Lung (tissue), 12 donors: Measurements from ENCODE around the gene ZNF606. TPM values are rescaled to one million over a fixed set of nuclear protein-coding genes. Genes with fewer than 3 reads are reported as not detected.
A peak's percentile ranks its signal among the peaks of the same experiment; 100 is the strongest.

Experiments
- ATAC-seq: fragments of 200-7000 bp; cut with Tn5 transposase; one replicate; pipeline ENCODE4 v1.9.1; 2020; ENCODE audit warnings: moderate number of reproducible peaks; ENCODE audit not compliant: insufficient read depth, low FRiP score
- DNase-seq, 3 donors: peaks; one replicate each; pipeline ENCODE4 v3.0.0-alpha.2; 2013 to 2017
- H3K27ac ChIP-seq, 2 donors: one replicate each; pipeline ENCODE4 v1.5.1; 2013; ENCODE audit warnings: mild to moderate bottlenecking in 2 of 2, moderate library complexity in 2 of 2, control low read depth in 1 of 2, inconsistent platforms in 1 of 2, low read depth in 1 of 2, low read length in 1 of 2
- H3K27me3 ChIP-seq, 3 donors: one replicate each; pipeline ENCODE4 v1.5.1; 2013; ENCODE audit warnings: low read length in 2 of 3; ENCODE audit not compliant: control insufficient read depth in 3 of 3, insufficient read depth in 3 of 3
- H3K36me3 ChIP-seq, 4 donors: one replicate each; pipeline ENCODE4 v1.5.1; 2013; ENCODE audit warnings: low read length in 4 of 4, mild to moderate bottlenecking in 1 of 4, moderate library complexity in 1 of 4; ENCODE audit not compliant: control insufficient read depth in 4 of 4, insufficient read depth in 4 of 4
- H3K4me1 ChIP-seq, 5 donors: one replicate each; pipeline ENCODE4 v1.5.1; 2013; ENCODE audit warnings: low read length in 5 of 5, mild to moderate bottlenecking in 2 of 5, moderate library complexity in 1 of 5; ENCODE audit not compliant: control insufficient read depth in 5 of 5, insufficient read depth in 5 of 5
- H3K4me3 ChIP-seq: one replicate; pipeline ENCODE4 v1.5.1; 2013; ENCODE audit warnings: mild to moderate bottlenecking, control low read depth, moderate library complexity
- H3K9ac ChIP-seq, 2 donors: one replicate each; pipeline ENCODE4 v1.5.1; 2013; ENCODE audit warnings: low read length in 2 of 2, control low read depth in 1 of 2; ENCODE audit not compliant: insufficient read depth in 1 of 2
- H3K9me3 ChIP-seq, 4 donors: one replicate each; pipeline ENCODE4 v1.5.1; 2013; ENCODE audit warnings: low read length in 3 of 4, mild to moderate bottlenecking in 1 of 4, moderate library complexity in 1 of 4; ENCODE audit not compliant: control insufficient read depth in 4 of 4, insufficient read depth in 3 of 4
- CTCF ChIP-seq: IDR thresholded peaks from 2 replicates; pipeline ENCODE4 v1.5.1; 2012; ENCODE audit warnings: mild to moderate bottlenecking; ENCODE audit errors: control extremely low read depth, extremely low read depth
- WGBS, 2 donors: extraction: QIAGEN DNeasy Blood & Tissue Kit; methylation state at CpG; one replicate each; pipeline ENCODE4 v1.1.7; 2013; 5-methylcytosine and 5-hydroxymethylcytosine counted together
- polyA plus RNA-seq, 2 donors: library from polyadenylated mRNA; stranded (reverse); fragments of 200-250 nt; gene quantifications; one replicate each; pipeline ENCODE4 v1.2.1, GENCODE V29; 2013
- total RNA-seq, 2 donors: library from RNA; depleted of rRNA in 1 of 2; stranded (reverse); fragments of >200 nt in 1 of 2; gene quantifications; one replicate each; pipeline ENCODE4 v1.2.1, GENCODE V29; 2014 to 2021
- donor health status: control.
- donor health status: control.
- donor health status: Bipolar disorder and iron deficiency.
- donor health status: healthy.
- donor health status: DM: yes; HTN: yes; CAD: no.

Gene ZNF606
- total and polyA plus RNA-seq, 4 donors, result 6.0 to 37.9 (median 11.7) TPM

GRCh38 chr19:57934820-57935665, 67.6 kb downstream of the ZNF606 start, which contains the start of gene ZNF418:
TSS of gene ZNF418 (minus strand) at chr19:57935402. CDS start at chr19:57933822, 1,580 bp downstream.
- Histone ChIP-seq H3K36me3 (peaks cover 3 to 43% (median 20%) of the 10 kb centered on the region in 4 donors), H3K27me3 (no peaks in the 10 kb centered on the region), H3K4me1 (peaks cover 0 to 5% (median 3%) of the 10 kb centered on the region in 5 donors), H3K9me3 (peaks cover 0 to 54% (median 33%) of the 10 kb centered on the region in 4 donors), H3K9ac (peak within 1 kb of the TSS; percentile 57 to 83), H3K27ac (peak within 1 kb of the TSS; percentile 48 to 67), H3K4me3 (peak within 1 kb of the TSS; percentile 81)
- no peak for TF ChIP-seq CTCF
- peak; percentile 90 for ATAC-seq
- peak; percentile 83 to 95 (median 93) for DNase-seq
- 4 to 5% methylated on average over 54 of the region's 54 CpGs for WGBS, 2 donors

- Histone ChIP-seq H3K36me3 (peaks cover 12 to 84% (median 52%) of the 10 kb centered on the region in 4 donors), H3K9me3 (peaks cover 0 to 76% (median 52%) of the 10 kb centered on the region in 4 donors)
- ATAC-seq, result no peak
Measured at GRCh38 chr19:57927587-57927986, 75.0 kb downstream of the ZNF606 start.

More at GRCh38 chr19:57927587-57927986, 75.0 kb downstream of the ZNF606 start:
- no peak for TF ChIP-seq CTCF
- Histone ChIP-seq H3K4me1 (no peaks in the 10 kb centered on the region), H3K4me3 (no peak overlapping the region), H3K9ac (no peak overlapping the region), H3K27ac (no peak overlapping the region), H3K27me3 (no peaks in the 10 kb centered on the region)
- no peak for DNase-seq
- WGBS, 2 donors, result 98 to 99% methylated on average over 4 of the region's 4 CpGs

Other genes with a start within 250 kb of the ZNF606 start
- gene ZNF586, start 233.1 kb downstream of the ZNF606 start, total RNA-seq, result 10 to 100 TPM; 14.8 to 48.1 TPM
- gene ZNF586, start 233.1 kb downstream of the ZNF606 start, polyA plus RNA-seq, result 1 to 10 TPM; 4.8 to 7.4 TPM
- gene ZNF552, start 187.9 kb downstream of the ZNF606 start, total RNA-seq, result 10 to 100 TPM; 15.1 to 44.1 TPM
- 1 to 10 TPM; 5.9 to 7.2 TPM for gene ZNF552, start 187.9 kb downstream of the ZNF606 start, polyA plus RNA-seq
- gene ZNF587B, start 172.5 kb downstream of the ZNF606 start, total RNA-seq, result 10 to 100 TPM; 15.5 to 31.7 TPM
- gene ZNF587B, start 172.5 kb downstream of the ZNF606 start, polyA plus RNA-seq, result 1 to 10 TPM; 4.0 to 7.3 TPM
- gene ZNF587, start 153.0 kb downstream of the ZNF606 start, total RNA-seq, result 10 to 100 TPM; 20.0 to 44.4 TPM
- gene ZNF587, start 153.0 kb downstream of the ZNF606 start, polyA plus RNA-seq, result 10 to 100 TPM in 1 of 2 donors, 1 to 10 TPM in 1; 6.7 to 11.6 TPM
- 10 to 100 TPM; 15.5 to 29.4 TPM for gene ZNF814, start 113.8 kb downstream of the ZNF606 start, total RNA-seq
- 1 to 10 TPM; 7.2 to 7.9 TPM for gene ZNF814, start 113.8 kb downstream of the ZNF606 start, polyA plus RNA-seq
- gene ZNF417, start 86.2 kb downstream of the ZNF606 start, total RNA-seq, result 10 to 100 TPM; 16.6 to 39.0 TPM
- 1 to 10 TPM; 3.3 to 3.9 TPM for gene ZNF417, start 86.2 kb downstream of the ZNF606 start, polyA plus RNA-seq
- 10 to 100 TPM in 1 of 2 donors, 1 to 10 TPM in 1; 7.0 to 20.8 TPM for gene ZNF418, start 67.4 kb downstream of the ZNF606 start, total RNA-seq
- 1 to 10 TPM; 1.9 to 2.5 TPM for gene ZNF418, start 67.4 kb downstream of the ZNF606 start, polyA plus RNA-seq
- gene ZNF256, start 55.1 kb downstream of the ZNF606 start, total RNA-seq, result 1 to 10 TPM; 4.9 to 8.1 TPM
- 1 to 10 TPM; 2.5 to 2.7 TPM for gene ZNF256, start 55.1 kb downstream of the ZNF606 start, polyA plus RNA-seq
- gene C19orf18, start 28.3 kb downstream of the ZNF606 start, total RNA-seq, result 1 to 10 TPM; 1.2 to 1.3 TPM
- gene C19orf18, start 28.3 kb downstream of the ZNF606 start, polyA plus RNA-seq, result 1 to 10 TPM in 1 of 2 donors, under 1 TPM in 1; 0.24 to 2.0 TPM
- gene ZSCAN1, start 31.2 kb upstream of the ZNF606 start, total RNA-seq, result 1 to 10 TPM; 1.1 to 1.7 TPM
- gene ZSCAN1, start 31.2 kb upstream of the ZNF606 start, polyA plus RNA-seq, result under 1 TPM; 0.30 to 0.63 TPM
- 10 to 100 TPM in 1 of 2 donors, 1 to 10 TPM in 1; 4.6 to 13.5 TPM for gene ZNF135, start 56.5 kb upstream of the ZNF606 start, total RNA-seq
- 1 to 10 TPM; 2.2 to 2.4 TPM for gene ZNF135, start 56.5 kb upstream of the ZNF606 start, polyA plus RNA-seq
- 100 to 1,000 TPM in 1 of 2 donors, 10 to 100 TPM in 1; 68.7 to 123 TPM for gene ZSCAN18, start 95.4 kb upstream of the ZNF606 start, total RNA-seq
- 10 to 100 TPM; 22.1 to 37.4 TPM for gene ZSCAN18, start 95.4 kb upstream of the ZNF606 start, polyA plus RNA-seq
- 10 to 100 TPM in 1 of 2 donors, 1 to 10 TPM in 1; 9.0 to 20.0 TPM for gene ZNF329, start 148.0 kb upstream of the ZNF606 start, total RNA-seq
- 1 to 10 TPM; 2.3 to 3.9 TPM for gene ZNF329, start 148.0 kb upstream of the ZNF606 start, polyA plus RNA-seq
- 10 to 100 TPM; 27.8 to 29.6 TPM for gene ZNF274, start 180.2 kb upstream of the ZNF606 start, total RNA-seq
- gene ZNF274, start 180.2 kb upstream of the ZNF606 start, polyA plus RNA-seq, result 10 to 100 TPM; 10.2 to 24.2 TPM
- gene ZNF544, start 226.1 kb upstream of the ZNF606 start, total RNA-seq, result 10 to 100 TPM; 19.7 to 41.6 TPM
- 10 to 100 TPM in 1 of 2 donors, 1 to 10 TPM in 1; 9.6 to 13.8 TPM for gene ZNF544, start 226.1 kb upstream of the ZNF606 start, polyA plus RNA-seq